GM12878 (cell line): ENCODE measurements around the gene CCSER1.

Experiments used
- CBX3 ChIP-seq: fragments of 200-600 bp; sonication (generic); IDR thresholded peaks from 2 replicates; pipeline ENCODE4 v1.6.1; 2016; ENCODE audit warnings: low read depth, borderline replicate concordance
- CEBPB ChIP-seq, 2 experiments: fragments of 150-350 bp in 1 of 2; IDR thresholded peaks; 2 replicates each; pipeline ENCODE4 v1.6.1; 2012 to 2014; ENCODE audit warnings: low read depth in 2 of 2, low read length in 2 of 2, borderline replicate concordance in 1 of 2, inconsistent platforms in 1 of 2
- EP300 ChIP-seq, 2 experiments: fragments of 150-350 bp in 1 of 2; IDR thresholded peaks; 2 replicates each; pipeline ENCODE4 v1.6.1; 2011 to 2012; ENCODE audit warnings: low read depth in 2 of 2, low read length in 2 of 2, borderline replicate concordance in 1 of 2, improper control_type of control experiment in 1 of 2, inconsistent platforms in 1 of 2; ENCODE audit not compliant: control insufficient read depth in 1 of 2
- HCFC1 ChIP-seq: fragments of 150-350 bp; IDR thresholded peaks from 2 replicates; pipeline ENCODE4 v1.6.1; 2014; ENCODE audit warnings: low read length
- NBN ChIP-seq: fragments of 450-650 bp; IDR thresholded peaks from 2 replicates; pipeline ENCODE4 v1.6.1; 2016
- NFIC ChIP-seq: IDR thresholded peaks from 2 replicates; pipeline ENCODE4 v1.6.1; 2012; ENCODE audit warnings: low read depth, mild to moderate bottlenecking, inconsistent platforms, low read length, moderate library complexity
- PBX3 ChIP-seq: IDR thresholded peaks from 2 replicates; pipeline ENCODE4 v1.6.1; 2011; ENCODE audit warnings: mild to moderate bottlenecking, low read depth, low read length, moderate library complexity; ENCODE audit not compliant: insufficient replicate concordance
- POLR2AphosphoS5 ChIP-seq: IDR thresholded peaks from 2 replicates; pipeline ENCODE4 v1.6.1; 2011; ENCODE audit warnings: mild to moderate bottlenecking, low read length, inconsistent platforms
- REST ChIP-seq: IDR thresholded peaks from 2 replicates; pipeline ENCODE4 v1.6.1; 2012; ENCODE audit warnings: mild to moderate bottlenecking, low read depth, low read length
- TBL1XR1 ChIP-seq: IDR thresholded peaks from 2 replicates; pipeline ENCODE4 v1.6.1; 2012; ENCODE audit warnings: low read depth, low read length, improper control_type of control experiment
- TF ChIP-seq, protein P1 (sequence below), 3 experiments: IDR thresholded peaks in 2 of 3; conservative IDR thresholded peaks in 1 of 3; 2 replicates each; pipeline ENCODE4 v1.5.1; 2011; ENCODE audit warnings: low read depth in 3 of 3, low read length in 3 of 3, mild to moderate bottlenecking in 3 of 3, control low read depth in 2 of 3, moderate library complexity in 2 of 3, inconsistent platforms in 1 of 3, mixed read lengths in 1 of 3; ENCODE audit not compliant: control insufficient read depth in 2 of 3, insufficient read depth in 1 of 3; ENCODE audit errors: extremely low read depth in 1 of 3
- TF ChIP-seq, protein P2 (sequence below): IDR thresholded peaks from 2 replicates; pipeline ENCODE4 v1.6.1; 2012; ENCODE audit warnings: low read length, inconsistent platforms

- TF ChIP-seq EP300 (IDR thresholded peaks at IDR 0.05; ENCODE audit: borderline replicate concordance in 1 of 2, control insufficient read depth in 1 of 2, low read depth in 2 of 2, low read length in 2 of 2) (no peak), NFIC (no peak), CEBPB (IDR thresholded peaks at IDR 0.05; ENCODE audit: borderline replicate concordance in 1 of 2, low read depth in 2 of 2, low read length in 2 of 2) (no peak), HCFC1 (no peak), POLR2AphosphoS5 (no peak), CBX3 (no peak), REST (no peak), PBX3 (no peak), NBN (no peak), TBL1XR1 (no peak)
- TF ChIP-seq, protein P1, sequence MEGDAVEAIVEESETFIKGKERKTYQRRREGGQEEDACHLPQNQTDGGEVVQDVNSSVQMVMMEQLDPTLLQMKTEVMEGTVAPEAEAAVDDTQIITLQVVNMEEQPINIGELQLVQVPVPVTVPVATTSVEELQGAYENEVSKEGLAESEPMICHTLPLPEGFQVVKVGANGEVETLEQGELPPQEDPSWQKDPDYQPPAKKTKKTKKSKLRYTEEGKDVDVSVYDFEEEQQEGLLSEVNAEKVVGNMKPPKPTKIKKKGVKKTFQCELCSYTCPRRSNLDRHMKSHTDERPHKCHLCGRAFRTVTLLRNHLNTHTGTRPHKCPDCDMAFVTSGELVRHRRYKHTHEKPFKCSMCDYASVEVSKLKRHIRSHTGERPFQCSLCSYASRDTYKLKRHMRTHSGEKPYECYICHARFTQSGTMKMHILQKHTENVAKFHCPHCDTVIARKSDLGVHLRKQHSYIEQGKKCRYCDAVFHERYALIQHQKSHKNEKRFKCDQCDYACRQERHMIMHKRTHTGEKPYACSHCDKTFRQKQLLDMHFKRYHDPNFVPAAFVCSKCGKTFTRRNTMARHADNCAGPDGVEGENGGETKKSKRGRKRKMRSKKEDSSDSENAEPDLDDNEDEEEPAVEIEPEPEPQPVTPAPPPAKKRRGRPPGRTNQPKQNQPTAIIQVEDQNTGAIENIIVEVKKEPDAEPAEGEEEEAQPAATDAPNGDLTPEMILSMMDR (IDR thresholded peaks at IDR 0.05 in 2 of 3, conservative IDR thresholded peaks at IDR 0.05 in 1 of 3; ENCODE audit: control insufficient read depth in 2 of 3, extremely low read depth in 1 of 3, insufficient read depth in 1 of 3, low read depth in 3 of 3, low read length in 3 of 3) = no peak
- TF ChIP-seq, protein P2, sequence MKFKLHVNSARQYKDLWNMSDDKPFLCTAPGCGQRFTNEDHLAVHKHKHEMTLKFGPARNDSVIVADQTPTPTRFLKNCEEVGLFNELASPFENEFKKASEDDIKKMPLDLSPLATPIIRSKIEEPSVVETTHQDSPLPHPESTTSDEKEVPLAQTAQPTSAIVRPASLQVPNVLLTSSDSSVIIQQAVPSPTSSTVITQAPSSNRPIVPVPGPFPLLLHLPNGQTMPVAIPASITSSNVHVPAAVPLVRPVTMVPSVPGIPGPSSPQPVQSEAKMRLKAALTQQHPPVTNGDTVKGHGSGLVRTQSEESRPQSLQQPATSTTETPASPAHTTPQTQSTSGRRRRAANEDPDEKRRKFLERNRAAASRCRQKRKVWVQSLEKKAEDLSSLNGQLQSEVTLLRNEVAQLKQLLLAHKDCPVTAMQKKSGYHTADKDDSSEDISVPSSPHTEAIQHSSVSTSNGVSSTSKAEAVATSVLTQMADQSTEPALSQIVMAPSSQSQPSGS = no peak
Measured at GRCh38 chr4:90181644-90182043, 54.5 kb downstream of the CCSER1 start.
